Smooth muscle cell (in vitro differentiated cells): ENCODE measurements around the gene PAGE2. TPM values are rescaled to one million over a fixed set of nuclear protein-coding genes. Genes with fewer than 3 reads are reported as not detected.
"Not testable (repeated sequence)": the region's sequence is repeated elsewhere in the genome, so short reads cannot be mapped to it uniquely, and the experiment has no call there.

ENCODE experiments used
- DNase-seq: peaks from one replicate; lab custom pipeline; 2025; ENCODE audit not compliant: unreplicated experiment; lab: John Stamatoyannopoulos, UW
- H2AFZ ChIP-seq: fragments of 200-600 bp; sonication (generic); 2 replicates; pipeline ENCODE4 v1.6.0; 2016; ENCODE audit warnings: antibody characterized with exemption, low read depth, mild to moderate bottlenecking
- H3F3A ChIP-seq: fragments of 200-600 bp; sonication (generic); 2 replicates; pipeline ENCODE4 v1.6.0; 2017; ENCODE audit warnings: antibody characterized with exemption, low read depth
- H3K27ac ChIP-seq: fragments of 200-600 bp; sonication (generic); 2 replicates; pipeline ENCODE4 v1.5.1; 2016; ENCODE audit warnings: low read depth, mild to moderate bottlenecking
- H3K27me3 ChIP-seq: fragments of 200-600 bp; sonication (generic); 2 replicates; pipeline ENCODE4 v1.6.1; 2016; ENCODE audit warnings: low read depth, mild to moderate bottlenecking
- H3K36me3 ChIP-seq: fragments of 200-600 bp; sonication (generic); 2 replicates; pipeline ENCODE4 v1.5.1; 2016; ENCODE audit warnings: low read depth
- H3K4me1 ChIP-seq: fragments of 200-600 bp; sonication (generic); 2 replicates; pipeline ENCODE4 v1.5.1; 2016; ENCODE audit warnings: low read depth
- H3K4me2 ChIP-seq: fragments of 200-600 bp; sonication (generic); 2 replicates; pipeline ENCODE4 v1.6.0; 2016; ENCODE audit warnings: mild to moderate bottlenecking
- H3K4me3 ChIP-seq: fragments of 200-600 bp; sonication (generic); 2 replicates; pipeline ENCODE4 v1.5.1; 2016; ENCODE audit warnings: mild to moderate bottlenecking
- H3K79me2 ChIP-seq: fragments of 200-600 bp; sonication (generic); 2 replicates; pipeline ENCODE4 v1.6.0; 2016; ENCODE audit warnings: low read depth, mild to moderate bottlenecking
- H3K9ac ChIP-seq: fragments of 200-600 bp; sonication (generic); 2 replicates; pipeline ENCODE4 v1.6.0; 2016; ENCODE audit warnings: low read depth
- H3K9me3 ChIP-seq: fragments of 200-600 bp; sonication (generic); replicated peaks from 2 replicates; pipeline ENCODE4 v1.5.1; 2016; ENCODE audit warnings: low read depth
- H4K20me1 ChIP-seq: fragments of 200-600 bp; sonication (generic); 2 replicates; pipeline ENCODE4 v1.6.0; 2016; ENCODE audit warnings: low read depth
- WGBS: methylation state at CpG from one replicate; pipeline ENCODE4 v1.1.7; 2016; ENCODE audit warnings: low lambda C conversion rate; 5-methylcytosine and 5-hydroxymethylcytosine counted together
- polyA plus RNA-seq: library from polyadenylated mRNA; unstranded; fragments of >200 nt; fragmentation: Nextera tagmentation; extraction: Ambion mirVana; gene quantifications from 2 replicates; pipeline ENCODE4 v1.2.1, GENCODE V29; 2016
- total RNA-seq: library from RNA; depleted of rRNA; stranded (reverse); fragments of >200 nt; gene quantifications from 2 replicates; pipeline ENCODE4 v1.2.3, GENCODE V29; 2014
- TF ChIP-seq, protein P1 (sequence below): fragments of 200-600 bp; sonication (generic); IDR thresholded peaks from 2 replicates; pipeline ENCODE4 v1.5.1; 2017; ENCODE audit warnings: borderline replicate concordance, mild to moderate bottlenecking, antibody characterized with exemption; ENCODE audit not compliant: insufficient read depth, poor library complexity, severe bottlenecking

The PAGE2 gene
- total and polyA plus RNA-seq, 2 experiments from 2014 or later = not detected

DNA sequence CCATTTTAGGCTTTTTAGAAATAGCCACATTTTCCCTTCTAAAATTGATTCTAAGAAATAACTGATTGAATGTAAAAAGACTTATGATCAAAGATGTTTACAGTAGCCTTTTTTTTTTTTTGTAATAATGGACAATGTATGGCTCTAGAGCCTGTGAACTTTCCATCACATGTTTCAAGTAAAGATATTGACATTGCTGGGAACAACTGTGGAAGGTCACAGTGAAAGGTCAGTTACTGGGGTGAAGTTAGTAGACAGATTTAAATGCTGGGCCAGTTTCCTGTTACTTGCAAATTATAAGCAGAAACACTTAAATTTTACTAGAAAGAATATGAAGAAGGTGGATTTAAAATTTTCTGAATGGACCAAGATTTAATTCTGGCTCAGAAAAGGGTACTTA lies 18.4 kb downstream of the PAGE2 start:
- Histone ChIP-seq H3F3A (no peaks in the 10 kb centered on the region), H3K27ac (no peak overlapping the region), H3K4me3 (no peak overlapping the region), H4K20me1 (no peaks in the 10 kb centered on the region), H3K36me3 (no peaks in the 10 kb centered on the region), H2AFZ (no peak overlapping the region), H3K27me3 (no peaks in the 10 kb centered on the region), H3K4me1 (no peaks in the 10 kb centered on the region), H3K79me2 (no peaks in the 10 kb centered on the region), H3K9me3 (no peaks in the 10 kb centered on the region), H3K9ac (no peak overlapping the region), H3K4me2 (no peak overlapping the region)
- no peak for DNase-seq
- TF ChIP-seq, protein P1, sequence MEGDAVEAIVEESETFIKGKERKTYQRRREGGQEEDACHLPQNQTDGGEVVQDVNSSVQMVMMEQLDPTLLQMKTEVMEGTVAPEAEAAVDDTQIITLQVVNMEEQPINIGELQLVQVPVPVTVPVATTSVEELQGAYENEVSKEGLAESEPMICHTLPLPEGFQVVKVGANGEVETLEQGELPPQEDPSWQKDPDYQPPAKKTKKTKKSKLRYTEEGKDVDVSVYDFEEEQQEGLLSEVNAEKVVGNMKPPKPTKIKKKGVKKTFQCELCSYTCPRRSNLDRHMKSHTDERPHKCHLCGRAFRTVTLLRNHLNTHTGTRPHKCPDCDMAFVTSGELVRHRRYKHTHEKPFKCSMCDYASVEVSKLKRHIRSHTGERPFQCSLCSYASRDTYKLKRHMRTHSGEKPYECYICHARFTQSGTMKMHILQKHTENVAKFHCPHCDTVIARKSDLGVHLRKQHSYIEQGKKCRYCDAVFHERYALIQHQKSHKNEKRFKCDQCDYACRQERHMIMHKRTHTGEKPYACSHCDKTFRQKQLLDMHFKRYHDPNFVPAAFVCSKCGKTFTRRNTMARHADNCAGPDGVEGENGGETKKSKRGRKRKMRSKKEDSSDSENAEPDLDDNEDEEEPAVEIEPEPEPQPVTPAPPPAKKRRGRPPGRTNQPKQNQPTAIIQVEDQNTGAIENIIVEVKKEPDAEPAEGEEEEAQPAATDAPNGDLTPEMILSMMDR = no peak

DNA sequence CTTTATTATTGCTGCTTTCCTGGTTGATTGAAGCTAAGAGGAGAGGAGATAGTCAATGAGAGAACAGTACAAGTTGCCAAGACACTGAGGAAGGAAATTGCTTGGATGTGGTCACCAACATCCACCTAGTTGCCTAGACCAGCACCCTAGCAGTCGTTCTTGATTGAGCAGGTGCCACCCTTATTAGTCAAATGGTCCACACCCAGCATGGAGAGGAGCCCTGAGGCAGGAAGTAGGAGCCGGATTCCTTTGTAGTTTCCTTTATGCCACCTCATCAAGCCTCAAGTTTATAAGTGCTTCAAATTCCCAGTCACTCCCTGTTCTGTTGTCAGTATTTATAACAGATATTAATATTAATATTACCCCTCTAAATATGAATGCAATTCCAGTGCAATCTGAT lies 19.1 kb downstream of the PAGE2 start:
- no peaks in the 10 kb centered on the region for H3K9me3 ChIP-seq
- H4K20me1 ChIP-seq = no peaks in the 10 kb centered on the region
- no peak for DNase-seq
- no peak overlapping the region for H3K27ac ChIP-seq
- no peak overlapping the region for H3K4me3 ChIP-seq
- no peaks in the 10 kb centered on the region for H3K36me3 ChIP-seq
- no peaks in the 10 kb centered on the region for H3K79me2 ChIP-seq
- no peak overlapping the region for H2AFZ ChIP-seq
- H3K4me2 ChIP-seq = no peak overlapping the region
- no peaks in the 10 kb centered on the region for H3K4me1 ChIP-seq
- TF ChIP-seq, protein P1 = no peak
- H3K9ac ChIP-seq = no peak overlapping the region
- H3K27me3 ChIP-seq = no peaks in the 10 kb centered on the region
- 56% methylated on average over 2 of the region's 2 CpGs for WGBS
- no peaks in the 10 kb centered on the region for H3F3A ChIP-seq

- Histone ChIP-seq H3K4me1 (no peaks in the 10 kb centered on the region), H3K4me2 (no peak overlapping the region), H3K4me3 (no peak overlapping the region), H4K20me1 (no peaks in the 10 kb centered on the region), H3K9ac (no peak overlapping the region), H3K79me2 (no peaks in the 10 kb centered on the region), H3K27me3 (no peaks in the 10 kb centered on the region), H3K27ac (no peak overlapping the region), H3K36me3 (no peaks in the 10 kb centered on the region), H3K9me3 (no peaks in the 10 kb centered on the region), H3F3A (no peaks in the 10 kb centered on the region), H2AFZ (no peak overlapping the region)
- 45% methylated on average over 7 of the region's 7 CpGs for whole genome bisulfite sequencing
- no peak for DNase-seq
- TF ChIP-seq, protein P1 = no peak
Measured at GRCh38 chrX:55109306-55109705, 20.5 kb downstream of the PAGE2 start.

- H3F3A ChIP-seq = no peaks in the 10 kb centered on the region
- no peak overlapping the region for H2AFZ ChIP-seq
- TF ChIP-seq, protein P1 = no peak
- no peak overlapping the region for H3K9ac ChIP-seq
- H3K4me3 ChIP-seq = no peak overlapping the region
- no peaks in the 10 kb centered on the region for H3K79me2 ChIP-seq
- H4K20me1 ChIP-seq = no peaks in the 10 kb centered on the region
- DNase-seq = no peak
- 73% methylated on average over 8 of the region's 8 CpGs for WGBS
- no peaks in the 10 kb centered on the region for H3K36me3 ChIP-seq
- H3K27me3 ChIP-seq = no peaks in the 10 kb centered on the region
- no peaks in the 10 kb centered on the region for H3K4me1 ChIP-seq
- H3K27ac ChIP-seq = no peak overlapping the region
- H3K4me2 ChIP-seq = no peak overlapping the region
- no peaks in the 10 kb centered on the region for H3K9me3 ChIP-seq
Measured at GRCh38 chrX:55111578-55112254, 22.9 kb downstream of the PAGE2 start.

GRCh38 chrX:55116589-55116988 lies 27.8 kb downstream of the PAGE2 start:
- not testable (repeated sequence) for H3K4me1 ChIP-seq, H3K27me3 ChIP-seq, H3K9ac ChIP-seq, H3K4me3 ChIP-seq, H3K36me3 ChIP-seq, H3K79me2 ChIP-seq, DNase-seq, H3K27ac ChIP-seq, H4K20me1 ChIP-seq, H3F3A ChIP-seq, H3K9me3 ChIP-seq
- WGBS = 26% methylated on average over 7 of the region's 7 CpGs
- peak overlapping the region; percentile 36 for H2AFZ ChIP-seq
- H3K4me2 ChIP-seq = peak overlapping the region; percentile 12
